HG03571 (cell line): ENCODE measurements around the gene RCN1.

ENCODE experiments used
- ATAC-seq: cut with Tn5 transposase; IDR thresholded peaks from one replicate; pipeline ENCODE4 v1.9.1; 2021; ENCODE audit not compliant: unreplicated experiment

The RCN1 gene

GRCh38 chr11:32151027-32151426, 60.2 kb downstream of the RCN1 start:
- no peak for ATAC-seq

- no peak for ATAC-seq
Observed at GRCh38 chr11:32152216-32152615, 61.3 kb downstream of the RCN1 start.

DNA sequence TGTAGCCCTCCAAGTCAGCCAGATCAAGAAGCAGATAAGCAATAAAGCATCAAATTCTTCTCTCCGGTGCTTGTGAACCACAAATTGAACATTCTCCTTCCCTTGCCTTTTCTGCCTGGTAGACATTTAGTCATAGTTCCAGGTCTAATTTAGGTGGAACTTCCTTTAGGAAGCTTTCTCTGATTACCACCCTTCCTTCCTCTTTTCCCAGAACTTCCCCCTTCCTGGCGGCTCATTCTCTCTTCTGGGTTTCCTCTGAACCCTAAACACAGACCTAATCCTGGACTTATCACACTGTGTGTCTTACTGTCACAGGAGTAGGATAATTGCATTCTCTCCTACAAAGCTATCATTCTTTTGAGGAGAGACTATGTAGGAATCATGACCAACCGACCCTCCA, 61.9 kb downstream of the RCN1 start:
- no peak for ATAC-seq

- peak; percentile 52 for ATAC-seq
Observed at GRCh38 chr11:32153747-32154146, 62.9 kb downstream of the RCN1 start.

DNA sequence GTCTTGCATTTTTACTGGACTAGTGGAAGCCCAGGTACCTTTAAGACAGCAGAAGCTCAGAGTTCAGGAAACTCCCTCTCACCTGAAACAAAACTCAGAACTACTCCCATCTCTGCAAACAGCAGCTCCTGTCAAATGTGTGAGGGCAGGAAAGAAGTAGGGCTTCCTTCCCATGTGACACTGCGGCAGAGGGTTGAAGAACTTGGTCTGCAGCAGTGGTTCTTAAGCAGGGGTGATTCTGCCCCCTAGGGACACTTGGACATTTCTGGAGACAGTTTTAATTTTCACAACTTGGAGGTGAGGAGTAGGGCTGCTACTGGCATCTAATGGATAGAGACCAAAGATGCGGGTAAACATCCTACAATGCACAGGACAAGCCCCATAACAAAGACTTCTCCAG, 63.4 kb downstream of the RCN1 start:
- peak; percentile 35 for ATAC-seq
